HepG2 (cell line): ENCODE measurements around the gene PRKCE. TPM values are rescaled to one million over a fixed set of nuclear protein-coding genes. Genes with fewer than 3 reads are reported as not detected.

Experiments used
- ATM ChIP-seq: fragments of 450-650 bp; IDR thresholded peaks from 2 replicates; pipeline ENCODE4 v1.7.1; 2017; ENCODE audit warnings: mild to moderate bottlenecking, borderline replicate concordance
- HNRNPH1 ChIP-seq: fragments of 200-400 bp; formaldehyde crosslinking; optimal IDR thresholded peaks from 2 replicates; pipeline ENCODE3; 2017; ENCODE audit warnings: mild to moderate bottlenecking, low read depth, low read length
- KDM2A ChIP-seq: sonication (generic); formaldehyde crosslinking; IDR thresholded peaks from 2 replicates; pipeline ENCODE4 v1.4.0; 2020; ENCODE audit warnings: low read depth, missing genetic modification reagents, borderline replicate concordance
- NFKB2 ChIP-seq: sonication (generic); formaldehyde crosslinking; IDR thresholded peaks from 2 replicates; pipeline ENCODE4 v1.4.0; 2020; ENCODE audit warnings: missing genetic modification reagents, borderline replicate concordance
- NFKBIZ ChIP-seq: IDR thresholded peaks from 2 replicates; pipeline ENCODE4 v1.6.1; 2018; ENCODE audit warnings: missing genetic modification reagents, missing compliant biosample characterization
- PRMT3 ChIP-seq: sonication (generic); formaldehyde crosslinking; IDR thresholded peaks from 2 replicates; pipeline ENCODE4 v1.8.1; 2022; ENCODE audit warnings: low read depth, mild to moderate bottlenecking, moderate library complexity, missing genetic modification reagents, borderline replicate concordance
- RARA ChIP-seq: IDR thresholded peaks from 2 replicates; pipeline ENCODE4 v1.6.1; 2016; ENCODE audit warnings: missing genetic modification reagents, missing compliant biosample characterization
- REL ChIP-seq: sonication (generic); formaldehyde crosslinking; conservative IDR thresholded peaks from 2 replicates; pipeline ENCODE4 v1.8.0; 2022; ENCODE audit warnings: mild to moderate bottlenecking, missing genetic modification reagents, moderate library complexity
- TSC22D2 ChIP-seq: sonication (generic); formaldehyde crosslinking; IDR thresholded peaks from 2 replicates; pipeline ENCODE4 v1.5.1; 2020; ENCODE audit warnings: missing genetic modification reagents, mild to moderate bottlenecking, borderline replicate concordance
- ZBTB20 ChIP-seq: sonication (generic); formaldehyde crosslinking; IDR thresholded peaks from 2 replicates; pipeline ENCODE4 v1.8.1; 2023; ENCODE audit warnings: missing genetic modification reagents, low read depth, mild to moderate bottlenecking, borderline replicate concordance
- ZBTB8A ChIP-seq: sonication (generic); formaldehyde crosslinking; IDR thresholded peaks from 2 replicates; pipeline ENCODE4 v1.4.0; 2020; ENCODE audit warnings: mild to moderate bottlenecking, low read depth, missing genetic modification reagents, borderline replicate concordance
- ZNF605 ChIP-seq: sonication (generic); formaldehyde crosslinking; IDR thresholded peaks from 2 replicates; pipeline ENCODE4 v1.8.0; 2022; ENCODE audit warnings: mild to moderate bottlenecking, missing genetic modification reagents
- polyA plus RNA-seq, 8 experiments: library from polyadenylated mRNA; depleted of rRNA in 3 of 8; stranded (reverse) in 7 of 8; unstranded in 1 of 8; fragments of >200 nt; fragmentation: Illumina TruSeq in 4 of 8; extraction: Trizol in 4 of 8; gene quantifications; 2 replicates each; pipeline versions ENCODE4 v1.2.1 to v1.2.3, GENCODE V29; 2011 to 2016; ENCODE audit warnings: low read depth in 4 of 8, missing spikeins in 1 of 8, mixed read lengths in 1 of 8; ENCODE audit not compliant: insufficient read depth in 1 of 8
- total RNA-seq, 5 experiments: library from RNA; depleted of rRNA; stranded (reverse); fragments of >200 nt; fragmentation: Illumina TruSeq; extraction: Trizol; gene quantifications; 2 replicates each; pipeline ENCODE4 v1.2.3, GENCODE V29; 2016; ENCODE audit warnings: low read depth in 1 of 5
- TF ChIP-seq, protein P1 (sequence below): sonication (generic); formaldehyde crosslinking; conservative IDR thresholded peaks from 2 replicates; pipeline ENCODE4 v1.4.0; 2020; ENCODE audit warnings: missing genetic modification reagents
- TF ChIP-seq, protein P2 (sequence below): sonication (generic); formaldehyde crosslinking; IDR thresholded peaks from 2 replicates; pipeline ENCODE4 v1.4.0; 2020; ENCODE audit warnings: mild to moderate bottlenecking, missing genetic modification reagents
- TF ChIP-seq, protein P3 (sequence below): sonication (generic); formaldehyde crosslinking; IDR thresholded peaks from 2 replicates; pipeline ENCODE4 v1.5.0; 2020; ENCODE audit warnings: missing genetic modification reagents
- TF ChIP-seq, protein P4 (sequence below): sonication (generic); formaldehyde crosslinking; IDR thresholded peaks from 2 replicates; pipeline ENCODE4 v1.8.1; 2023; ENCODE audit warnings: mild to moderate bottlenecking, missing genetic modification reagents
- TF ChIP-seq, protein P5 (sequence below): sonication (generic); formaldehyde crosslinking; IDR thresholded peaks from 2 replicates; pipeline ENCODE4 v1.5.1; 2020; ENCODE audit warnings: missing genetic modification reagents, mild to moderate bottlenecking, borderline replicate concordance
- TF ChIP-seq, protein P6 (sequence below): sonication (generic); formaldehyde crosslinking; IDR thresholded peaks from 2 replicates; pipeline ENCODE4 v1.4.0; 2020; ENCODE audit warnings: missing genetic modification reagents
- TF ChIP-seq, protein P7 (sequence below): sonication (generic); formaldehyde crosslinking; conservative IDR thresholded peaks from 2 replicates; pipeline ENCODE4 v1.8.0; 2022; ENCODE audit warnings: mild to moderate bottlenecking, moderate library complexity, missing genetic modification reagents

The PRKCE gene
- total and polyA plus RNA-seq, 2 of the 13 experiments (the other 11 are each of a cell fraction or from before 2014, with no cell fraction given), result 1.0 to 3.9 TPM

DNA sequence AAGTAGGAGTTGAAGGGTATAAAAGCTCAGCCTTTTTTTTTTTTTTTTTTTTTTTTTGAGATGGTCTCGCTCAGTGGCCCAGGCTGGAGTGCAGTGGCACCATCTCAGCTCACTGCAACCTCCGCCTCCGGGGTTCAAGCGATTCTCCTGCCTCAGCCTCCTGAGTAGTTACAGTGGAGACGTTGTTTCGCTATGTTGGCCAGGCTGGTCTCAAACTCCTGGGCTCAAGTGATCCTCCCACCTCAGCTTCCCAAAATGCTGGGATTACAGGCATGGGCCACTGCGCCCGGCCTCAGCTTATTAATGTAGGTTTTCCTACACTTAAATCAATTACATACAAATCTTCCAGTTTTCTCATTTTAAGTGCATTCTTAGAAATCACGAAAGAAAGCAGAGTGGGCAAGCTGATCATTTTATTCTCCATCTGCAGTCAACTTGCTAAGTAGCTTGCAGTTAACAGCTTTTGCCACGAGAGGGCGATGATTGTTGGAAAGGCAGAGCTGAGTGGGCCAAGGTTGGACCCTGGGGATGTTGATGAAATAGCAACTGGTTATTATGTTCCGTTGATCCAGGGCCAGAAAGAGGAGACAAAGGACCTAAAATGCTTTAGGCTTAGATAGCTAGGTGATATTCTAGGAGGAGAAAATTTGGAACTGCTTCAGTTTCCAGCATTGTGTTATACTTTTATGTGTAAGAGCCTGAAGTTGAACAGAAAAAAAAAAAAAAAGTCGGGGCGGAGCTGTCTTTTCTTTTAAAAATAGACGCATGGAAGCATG is 411.4 kb downstream of the PRKCE start (continued):
- no peak for TF ChIP-seq ZNF605
- TF ChIP-seq, protein P1, sequence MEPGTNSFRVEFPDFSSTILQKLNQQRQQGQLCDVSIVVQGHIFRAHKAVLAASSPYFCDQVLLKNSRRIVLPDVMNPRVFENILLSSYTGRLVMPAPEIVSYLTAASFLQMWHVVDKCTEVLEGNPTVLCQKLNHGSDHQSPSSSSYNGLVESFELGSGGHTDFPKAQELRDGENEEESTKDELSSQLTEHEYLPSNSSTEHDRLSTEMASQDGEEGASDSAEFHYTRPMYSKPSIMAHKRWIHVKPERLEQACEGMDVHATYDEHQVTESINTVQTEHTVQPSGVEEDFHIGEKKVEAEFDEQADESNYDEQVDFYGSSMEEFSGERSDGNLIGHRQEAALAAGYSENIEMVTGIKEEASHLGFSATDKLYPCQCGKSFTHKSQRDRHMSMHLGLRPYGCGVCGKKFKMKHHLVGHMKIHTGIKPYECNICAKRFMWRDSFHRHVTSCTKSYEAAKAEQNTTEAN, result no peak
- no peak for TF ChIP-seq PRMT3 (CRISPR knock-in tag)
- TF ChIP-seq RARA (CRISPR knock-in tag), result no peak
- TF ChIP-seq ATM, result no peak
- no peak for TF ChIP-seq NFKBIZ
- TF ChIP-seq, protein P2, sequence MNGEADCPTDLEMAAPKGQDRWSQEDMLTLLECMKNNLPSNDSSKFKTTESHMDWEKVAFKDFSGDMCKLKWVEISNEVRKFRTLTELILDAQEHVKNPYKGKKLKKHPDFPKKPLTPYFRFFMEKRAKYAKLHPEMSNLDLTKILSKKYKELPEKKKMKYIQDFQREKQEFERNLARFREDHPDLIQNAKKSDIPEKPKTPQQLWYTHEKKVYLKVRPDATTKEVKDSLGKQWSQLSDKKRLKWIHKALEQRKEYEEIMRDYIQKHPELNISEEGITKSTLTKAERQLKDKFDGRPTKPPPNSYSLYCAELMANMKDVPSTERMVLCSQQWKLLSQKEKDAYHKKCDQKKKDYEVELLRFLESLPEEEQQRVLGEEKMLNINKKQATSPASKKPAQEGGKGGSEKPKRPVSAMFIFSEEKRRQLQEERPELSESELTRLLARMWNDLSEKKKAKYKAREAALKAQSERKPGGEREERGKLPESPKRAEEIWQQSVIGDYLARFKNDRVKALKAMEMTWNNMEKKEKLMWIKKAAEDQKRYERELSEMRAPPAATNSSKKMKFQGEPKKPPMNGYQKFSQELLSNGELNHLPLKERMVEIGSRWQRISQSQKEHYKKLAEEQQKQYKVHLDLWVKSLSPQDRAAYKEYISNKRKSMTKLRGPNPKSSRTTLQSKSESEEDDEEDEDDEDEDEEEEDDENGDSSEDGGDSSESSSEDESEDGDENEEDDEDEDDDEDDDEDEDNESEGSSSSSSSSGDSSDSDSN (CRISPR knock-in tag), result no peak
- TF ChIP-seq TSC22D2 (CRISPR knock-in tag), result no peak
- TF ChIP-seq HNRNPH1, result no peak
- no peak for TF ChIP-seq ZBTB8A
- TF ChIP-seq, protein P3, sequence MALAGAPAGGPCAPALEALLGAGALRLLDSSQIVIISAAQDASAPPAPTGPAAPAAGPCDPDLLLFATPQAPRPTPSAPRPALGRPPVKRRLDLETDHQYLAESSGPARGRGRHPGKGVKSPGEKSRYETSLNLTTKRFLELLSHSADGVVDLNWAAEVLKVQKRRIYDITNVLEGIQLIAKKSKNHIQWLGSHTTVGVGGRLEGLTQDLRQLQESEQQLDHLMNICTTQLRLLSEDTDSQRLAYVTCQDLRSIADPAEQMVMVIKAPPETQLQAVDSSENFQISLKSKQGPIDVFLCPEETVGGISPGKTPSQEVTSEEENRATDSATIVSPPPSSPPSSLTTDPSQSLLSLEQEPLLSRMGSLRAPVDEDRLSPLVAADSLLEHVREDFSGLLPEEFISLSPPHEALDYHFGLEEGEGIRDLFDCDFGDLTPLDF (CRISPR knock-in tag), result no peak
- 0 out of 2 replicates have a peak, but pooled peaks have one; percentile 37 for TF ChIP-seq KDM2A (CRISPR knock-in tag)
- TF ChIP-seq, protein P4, sequence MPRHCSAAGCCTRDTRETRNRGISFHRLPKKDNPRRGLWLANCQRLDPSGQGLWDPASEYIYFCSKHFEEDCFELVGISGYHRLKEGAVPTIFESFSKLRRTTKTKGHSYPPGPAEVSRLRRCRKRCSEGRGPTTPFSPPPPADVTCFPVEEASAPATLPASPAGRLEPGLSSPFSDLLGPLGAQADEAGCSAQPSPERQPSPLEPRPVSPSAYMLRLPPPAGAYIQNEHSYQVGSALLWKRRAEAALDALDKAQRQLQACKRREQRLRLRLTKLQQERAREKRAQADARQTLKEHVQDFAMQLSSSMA (CRISPR knock-in tag), result no peak
- TF ChIP-seq, protein P5, sequence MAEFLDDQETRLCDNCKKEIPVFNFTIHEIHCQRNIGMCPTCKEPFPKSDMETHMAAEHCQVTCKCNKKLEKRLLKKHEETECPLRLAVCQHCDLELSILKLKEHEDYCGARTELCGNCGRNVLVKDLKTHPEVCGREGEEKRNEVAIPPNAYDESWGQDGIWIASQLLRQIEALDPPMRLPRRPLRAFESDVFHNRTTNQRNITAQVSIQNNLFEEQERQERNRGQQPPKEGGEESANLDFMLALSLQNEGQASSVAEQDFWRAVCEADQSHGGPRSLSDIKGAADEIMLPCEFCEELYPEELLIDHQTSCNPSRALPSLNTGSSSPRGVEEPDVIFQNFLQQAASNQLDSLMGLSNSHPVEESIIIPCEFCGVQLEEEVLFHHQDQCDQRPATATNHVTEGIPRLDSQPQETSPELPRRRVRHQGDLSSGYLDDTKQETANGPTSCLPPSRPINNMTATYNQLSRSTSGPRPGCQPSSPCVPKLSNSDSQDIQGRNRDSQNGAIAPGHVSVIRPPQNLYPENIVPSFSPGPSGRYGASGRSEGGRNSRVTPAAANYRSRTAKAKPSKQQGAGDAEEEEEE (CRISPR knock-in tag), result no peak
- TF ChIP-seq REL (CRISPR knock-in tag), result no peak
- TF ChIP-seq, protein P6, sequence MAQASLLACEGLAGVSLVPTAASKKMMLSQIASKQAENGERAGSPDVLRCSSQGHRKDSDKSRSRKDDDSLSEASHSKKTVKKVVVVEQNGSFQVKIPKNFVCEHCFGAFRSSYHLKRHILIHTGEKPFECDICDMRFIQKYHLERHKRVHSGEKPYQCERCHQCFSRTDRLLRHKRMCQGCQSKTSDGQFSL, result no peak
- no peak for TF ChIP-seq ZBTB20
- TF ChIP-seq, protein P7, sequence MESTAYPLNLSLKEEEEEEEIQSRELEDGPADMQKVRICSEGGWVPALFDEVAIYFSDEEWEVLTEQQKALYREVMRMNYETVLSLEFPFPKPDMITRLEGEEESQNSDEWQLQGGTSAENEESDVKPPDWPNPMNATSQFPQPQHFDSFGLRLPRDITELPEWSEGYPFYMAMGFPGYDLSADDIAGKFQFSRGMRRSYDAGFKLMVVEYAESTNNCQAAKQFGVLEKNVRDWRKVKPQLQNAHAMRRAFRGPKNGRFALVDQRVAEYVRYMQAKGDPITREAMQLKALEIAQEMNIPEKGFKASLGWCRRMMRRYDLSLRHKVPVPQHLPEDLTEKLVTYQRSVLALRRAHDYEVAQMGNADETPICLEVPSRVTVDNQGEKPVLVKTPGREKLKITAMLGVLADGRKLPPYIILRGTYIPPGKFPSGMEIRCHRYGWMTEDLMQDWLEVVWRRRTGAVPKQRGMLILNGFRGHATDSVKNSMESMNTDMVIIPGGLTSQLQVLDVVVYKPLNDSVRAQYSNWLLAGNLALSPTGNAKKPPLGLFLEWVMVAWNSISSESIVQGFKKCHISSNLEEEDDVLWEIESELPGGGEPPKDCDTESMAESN (CRISPR knock-in tag), result no peak
- TF ChIP-seq NFKB2 (CRISPR knock-in tag), result no peak
